GM12864 (cell line): ENCODE data around the gene SYNJ2.

ENCODE experiments used
- DNase-seq: peaks from one replicate; pipeline ENCODE4 v3.0.0-alpha.2; 2011; ENCODE audit warnings: low read depth
- H3K4me3 ChIP-seq: 2 replicates; pipeline ENCODE4 v1.5.1; 2011; ENCODE audit warnings: mild to moderate bottlenecking, low read depth, low read length, control low read depth
- TF ChIP-seq, protein P1 (sequence below): IDR thresholded peaks from 2 replicates; pipeline ENCODE4 v1.5.1; 2011; ENCODE audit warnings: low read depth, mild to moderate bottlenecking, moderate library complexity, low read length, control low read depth, inconsistent platforms; ENCODE audit errors: missing control alignments

Gene SYNJ2

DNA sequence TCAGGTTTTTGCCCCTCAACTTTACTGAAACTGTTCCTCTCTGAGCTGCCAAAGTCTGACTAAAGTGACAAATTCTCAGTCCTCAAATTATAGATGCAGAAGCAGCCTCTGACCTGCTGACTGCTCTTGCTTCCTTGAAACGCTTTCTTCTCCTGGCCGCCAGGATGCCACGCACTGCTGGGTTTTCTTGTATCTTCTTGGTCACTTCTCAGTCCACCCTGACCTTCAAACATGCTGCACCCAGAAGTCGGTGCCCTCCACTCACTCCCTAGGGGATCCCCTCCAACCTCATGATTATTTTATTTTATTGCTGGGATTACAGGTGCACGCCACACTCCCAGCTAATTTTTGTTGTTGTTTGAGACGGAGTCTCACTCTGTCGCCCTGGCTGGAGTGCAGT, 24.7 kb downstream of the SYNJ2 start:
- DNase-seq: no peak
- no peak overlapping the region for H3K4me3 ChIP-seq
- TF ChIP-seq, protein P1, sequence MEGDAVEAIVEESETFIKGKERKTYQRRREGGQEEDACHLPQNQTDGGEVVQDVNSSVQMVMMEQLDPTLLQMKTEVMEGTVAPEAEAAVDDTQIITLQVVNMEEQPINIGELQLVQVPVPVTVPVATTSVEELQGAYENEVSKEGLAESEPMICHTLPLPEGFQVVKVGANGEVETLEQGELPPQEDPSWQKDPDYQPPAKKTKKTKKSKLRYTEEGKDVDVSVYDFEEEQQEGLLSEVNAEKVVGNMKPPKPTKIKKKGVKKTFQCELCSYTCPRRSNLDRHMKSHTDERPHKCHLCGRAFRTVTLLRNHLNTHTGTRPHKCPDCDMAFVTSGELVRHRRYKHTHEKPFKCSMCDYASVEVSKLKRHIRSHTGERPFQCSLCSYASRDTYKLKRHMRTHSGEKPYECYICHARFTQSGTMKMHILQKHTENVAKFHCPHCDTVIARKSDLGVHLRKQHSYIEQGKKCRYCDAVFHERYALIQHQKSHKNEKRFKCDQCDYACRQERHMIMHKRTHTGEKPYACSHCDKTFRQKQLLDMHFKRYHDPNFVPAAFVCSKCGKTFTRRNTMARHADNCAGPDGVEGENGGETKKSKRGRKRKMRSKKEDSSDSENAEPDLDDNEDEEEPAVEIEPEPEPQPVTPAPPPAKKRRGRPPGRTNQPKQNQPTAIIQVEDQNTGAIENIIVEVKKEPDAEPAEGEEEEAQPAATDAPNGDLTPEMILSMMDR: no peak

DNA sequence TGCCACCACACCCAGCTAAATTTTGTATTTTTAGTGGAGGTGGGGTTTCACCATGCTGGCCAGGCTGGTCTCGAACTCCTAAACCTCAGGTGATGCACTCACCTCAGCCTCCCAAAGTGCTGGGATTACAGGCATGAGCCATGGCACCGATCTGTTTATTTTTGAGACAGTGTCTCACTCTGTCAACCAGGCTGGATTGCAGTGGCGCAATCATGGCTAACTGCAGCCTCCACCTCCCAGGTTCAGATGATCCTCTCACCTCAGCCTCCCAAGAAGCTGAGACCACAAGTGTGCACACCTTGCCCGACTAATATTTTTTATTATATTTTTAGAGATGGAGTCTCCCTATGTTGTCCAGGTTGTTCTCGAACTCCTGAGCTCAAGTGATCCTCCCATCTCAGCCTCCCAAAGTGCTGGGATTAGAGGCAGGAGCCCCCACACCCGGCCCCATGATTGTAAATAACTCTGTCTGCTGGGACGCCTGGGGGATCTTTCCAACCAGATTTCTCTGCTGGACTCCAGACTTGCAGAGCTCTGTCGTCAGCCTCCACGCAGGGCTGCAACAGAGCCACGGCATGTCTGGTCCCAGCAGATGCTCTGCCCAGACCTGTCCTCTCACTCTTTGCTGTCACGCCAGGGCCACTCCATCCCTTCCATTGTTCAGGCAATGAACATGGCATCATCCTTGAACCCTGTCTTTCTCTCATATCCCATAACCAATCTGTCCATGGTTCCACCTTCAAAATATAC, 25.3 kb downstream of the SYNJ2 start:
- no peak for DNase-seq
- TF ChIP-seq, protein P1: no peak
- H3K4me3 ChIP-seq: no peak overlapping the region

DNA sequence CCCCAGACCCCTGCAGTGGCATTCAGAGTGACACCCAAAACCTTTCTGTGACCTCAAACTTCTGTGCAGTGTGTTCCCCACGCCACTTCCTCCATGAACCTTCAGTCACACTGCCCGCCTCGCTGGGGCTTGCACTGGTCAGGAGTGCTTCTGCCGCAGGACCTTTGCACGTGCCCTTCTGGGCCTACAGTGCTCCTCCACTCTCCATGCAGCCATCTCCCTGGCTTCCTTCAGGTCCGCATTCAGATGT, 27.1 kb downstream of the SYNJ2 start:
- no peak overlapping the region for H3K4me3 ChIP-seq
- no peak for DNase-seq
- TF ChIP-seq, protein P1: no peak

DNA sequence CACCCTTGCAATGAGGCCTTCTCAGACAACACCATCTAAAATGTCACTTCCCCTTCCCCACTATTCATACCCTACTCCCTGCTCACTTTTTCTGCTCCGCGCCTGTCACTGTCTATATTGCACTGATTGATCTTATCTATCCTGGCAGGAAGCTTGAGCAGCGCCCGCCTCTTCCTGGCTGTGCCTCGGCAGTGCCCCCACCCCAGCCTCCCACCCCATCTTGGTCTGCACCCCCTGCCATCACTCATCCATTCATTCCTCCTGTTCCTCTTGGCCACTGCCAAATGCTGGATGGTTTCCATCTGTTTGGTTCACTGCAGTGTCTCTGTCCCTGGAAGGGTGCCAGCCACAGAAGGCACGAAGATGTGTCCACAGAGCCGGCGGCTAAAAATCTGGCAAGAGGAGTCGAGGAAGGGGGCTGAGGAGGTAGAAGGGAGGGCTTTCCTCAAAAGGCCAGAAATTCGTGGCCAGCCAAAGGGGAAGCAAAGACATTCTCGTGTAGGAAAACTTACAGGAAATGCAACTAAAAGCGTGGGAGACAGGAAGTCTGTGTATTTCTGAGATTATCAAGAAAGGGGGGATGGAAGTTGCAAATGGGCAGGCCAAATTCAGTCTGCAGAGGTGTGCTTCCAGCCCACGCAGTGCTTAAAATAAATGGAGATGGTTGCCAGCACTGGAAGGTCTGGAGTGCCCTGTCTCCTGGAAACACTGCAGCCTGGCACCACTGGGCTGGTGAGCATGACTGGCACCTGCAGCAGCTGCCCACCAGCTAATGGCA, 27.6 kb downstream of the SYNJ2 start:
- TF ChIP-seq, protein P1: no peak
- DNase-seq: no peak

DNA sequence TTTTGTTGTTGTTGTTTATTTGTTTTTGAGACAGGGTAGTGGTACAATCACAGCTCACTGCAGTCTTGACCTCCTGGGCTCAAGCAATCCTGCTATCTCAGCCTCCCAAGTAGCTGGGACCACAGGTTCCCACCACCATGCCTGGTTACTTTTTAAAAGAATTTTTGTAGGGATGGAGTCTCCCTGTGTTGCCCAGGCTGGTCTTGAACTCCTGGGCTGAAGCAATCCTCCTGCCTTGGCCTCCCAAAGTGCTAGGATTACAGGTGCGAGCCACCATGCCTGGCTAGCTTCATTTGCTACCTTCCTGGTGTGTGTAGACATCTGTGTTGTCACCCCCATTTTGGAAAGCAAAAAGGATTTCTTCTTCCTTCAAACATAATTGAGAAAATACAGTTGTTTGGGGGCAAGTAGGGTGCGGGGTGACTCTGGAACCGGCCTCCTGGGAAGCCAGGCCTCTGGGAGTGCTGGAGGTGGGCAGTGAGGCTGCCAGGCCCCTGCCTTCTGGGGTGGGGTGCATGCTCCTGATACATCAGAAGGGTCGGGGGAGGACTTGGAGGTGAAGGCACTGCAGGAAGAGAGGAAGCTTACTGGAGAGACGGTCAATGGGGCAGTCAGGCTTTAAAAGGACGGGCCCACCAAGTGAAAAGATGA, 28.4 kb downstream of the SYNJ2 start:
- H3K4me3 ChIP-seq: no peak overlapping the region

More for the DNA sequence above, 27.6 kb downstream of the SYNJ2 start:
- no peak overlapping the region for H3K4me3 ChIP-seq

DNA sequence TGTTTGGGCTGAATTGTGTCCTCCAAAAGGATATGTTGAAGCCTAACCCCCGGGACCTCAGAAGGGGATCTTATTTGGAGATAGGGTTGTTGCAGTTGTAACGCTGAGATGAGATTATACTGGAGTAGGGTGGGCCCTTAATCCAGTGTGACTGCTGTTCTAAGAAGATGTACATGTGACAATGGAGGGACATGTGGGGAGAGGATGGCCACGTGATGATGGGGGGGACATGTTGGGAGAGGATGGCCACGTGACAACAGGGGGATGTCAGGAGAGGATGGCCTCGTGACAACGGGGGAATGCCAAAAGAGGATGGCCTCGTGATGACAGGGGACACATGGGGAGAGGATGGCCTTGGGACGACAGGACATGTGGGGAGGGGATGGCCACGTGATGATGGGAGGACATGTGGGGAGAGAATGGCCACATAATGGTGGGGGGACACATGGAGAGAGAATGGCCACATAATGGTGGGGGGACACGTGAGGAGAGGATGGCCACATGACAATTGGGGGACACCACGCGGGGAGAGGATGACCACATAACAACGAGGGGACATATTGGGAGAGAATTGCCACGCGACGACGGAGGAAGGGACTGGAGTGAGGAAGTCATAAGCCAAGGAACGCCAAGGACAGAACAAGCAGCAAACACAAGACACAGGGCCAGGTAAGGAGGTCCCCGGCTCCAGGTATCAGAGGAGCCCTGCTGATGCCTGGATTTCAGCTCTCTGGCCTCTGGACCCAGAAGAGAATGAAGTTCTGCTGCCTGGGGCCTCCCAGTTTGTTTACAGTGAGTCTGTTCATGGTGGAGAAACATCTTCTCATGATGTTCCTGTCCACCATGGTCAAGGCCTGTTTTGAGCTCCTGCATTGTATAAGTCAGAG, 29.2 kb downstream of the SYNJ2 start:
- TF ChIP-seq, protein P1: no peak
- DNase-seq: no peak
- H3K4me3 ChIP-seq: no peak overlapping the region

More for the DNA sequence above, 28.4 kb downstream of the SYNJ2 start:
- TF ChIP-seq, protein P1: no peak
- DNase-seq: no peak
